ENCODE results near the gene SH3RF3. TPM values are rescaled to one million over a fixed set of nuclear protein-coding genes. Genes with fewer than 3 reads are reported as not detected.

Gene SH3RF3
- total RNA-seq, 2 donors from 2014 or later = 1.4 to 17.0 TPM

DNA sequence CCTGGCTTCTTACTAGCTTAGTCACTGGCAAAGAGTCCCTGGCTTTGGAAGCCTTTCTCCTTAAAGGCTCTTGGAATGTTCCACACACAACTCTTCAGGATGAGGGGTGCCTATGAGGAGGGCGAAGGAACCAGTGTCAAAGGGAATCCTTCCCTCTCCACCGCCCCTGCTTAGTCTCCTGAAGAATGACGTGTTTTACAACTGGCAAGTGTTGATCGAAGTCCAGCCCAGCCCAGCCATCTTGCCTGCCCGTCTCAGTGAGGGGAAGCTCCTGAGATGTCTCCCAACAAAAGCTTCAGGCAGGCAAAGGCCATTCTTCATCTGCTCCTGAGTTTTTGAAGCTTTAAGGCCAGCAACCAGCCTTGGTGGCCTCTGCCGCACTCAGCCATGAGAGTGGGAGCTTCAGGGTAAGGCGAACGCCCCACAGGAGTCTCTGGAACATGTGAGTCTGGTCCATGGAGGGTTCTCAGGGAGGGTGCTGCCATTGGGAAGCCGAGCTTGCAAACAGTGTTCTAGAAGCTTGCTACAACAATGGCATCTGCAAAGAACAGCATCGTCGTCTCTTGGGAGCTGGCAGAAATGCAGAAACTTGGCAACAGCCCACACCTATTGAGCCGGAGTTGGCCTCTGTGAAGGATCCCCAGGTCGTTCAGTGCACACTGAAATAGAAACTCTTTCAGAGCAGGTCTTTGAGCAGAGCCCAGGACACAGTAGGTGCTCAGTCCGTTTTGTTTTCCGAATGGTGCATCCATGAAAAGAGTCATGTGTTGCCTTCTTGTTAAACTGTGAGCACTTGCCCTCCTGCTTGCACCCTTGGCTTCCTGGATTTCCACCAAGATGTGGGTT lies 264.0 kb downstream of the SH3RF3 start:
- TF ChIP-seq POLR2AphosphoS5 (IDR thresholded peaks at IDR 0.05) (no peak), POLR2A (IDR thresholded peaks at IDR 0.05) (no peak)
- TF ChIP-seq, protein P1, sequence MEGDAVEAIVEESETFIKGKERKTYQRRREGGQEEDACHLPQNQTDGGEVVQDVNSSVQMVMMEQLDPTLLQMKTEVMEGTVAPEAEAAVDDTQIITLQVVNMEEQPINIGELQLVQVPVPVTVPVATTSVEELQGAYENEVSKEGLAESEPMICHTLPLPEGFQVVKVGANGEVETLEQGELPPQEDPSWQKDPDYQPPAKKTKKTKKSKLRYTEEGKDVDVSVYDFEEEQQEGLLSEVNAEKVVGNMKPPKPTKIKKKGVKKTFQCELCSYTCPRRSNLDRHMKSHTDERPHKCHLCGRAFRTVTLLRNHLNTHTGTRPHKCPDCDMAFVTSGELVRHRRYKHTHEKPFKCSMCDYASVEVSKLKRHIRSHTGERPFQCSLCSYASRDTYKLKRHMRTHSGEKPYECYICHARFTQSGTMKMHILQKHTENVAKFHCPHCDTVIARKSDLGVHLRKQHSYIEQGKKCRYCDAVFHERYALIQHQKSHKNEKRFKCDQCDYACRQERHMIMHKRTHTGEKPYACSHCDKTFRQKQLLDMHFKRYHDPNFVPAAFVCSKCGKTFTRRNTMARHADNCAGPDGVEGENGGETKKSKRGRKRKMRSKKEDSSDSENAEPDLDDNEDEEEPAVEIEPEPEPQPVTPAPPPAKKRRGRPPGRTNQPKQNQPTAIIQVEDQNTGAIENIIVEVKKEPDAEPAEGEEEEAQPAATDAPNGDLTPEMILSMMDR (IDR thresholded peaks at IDR 0.05) = no peak
- H3K27me3 ChIP-seq (replicated peaks; ENCODE audit: insufficient read depth) = no peaks in the 10 kb centered on the region
- 88% methylated on average over 15 of the region's 15 CpGs for WGBS
- no peak for DNase-seq (ENCODE audit: low spot score)
- H3K36me3 ChIP-seq = no peaks in the 10 kb centered on the region
- no peak overlapping the region for H3K4me3 ChIP-seq
- no peaks in the 10 kb centered on the region for H3K4me1 ChIP-seq (replicated peaks)
- H3K27ac ChIP-seq = no peak overlapping the region
- intact Hi-C loops (cut with DNase I) = no loop called here
- no peaks in the 10 kb centered on the region for H3K9me3 ChIP-seq

GRCh38 chr2:109393662-109393972 lies 264.6 kb downstream of the SH3RF3 start:
- no peaks in the 10 kb centered on the region for H3K36me3 ChIP-seq
- 99% methylated on average over 7 of the region's 7 CpGs for WGBS
- H3K4me1 ChIP-seq (replicated peaks) = no peaks in the 10 kb centered on the region
- no peak overlapping the region for H3K4me3 ChIP-seq
- no peak overlapping the region for H3K27ac ChIP-seq
- H3K27me3 ChIP-seq (replicated peaks; ENCODE audit: insufficient read depth) = no peaks in the 10 kb centered on the region
- TF ChIP-seq, protein P1 (IDR thresholded peaks at IDR 0.05) = no peak
- TF ChIP-seq POLR2A (IDR thresholded peaks at IDR 0.05) (no peak), POLR2AphosphoS5 (IDR thresholded peaks at IDR 0.05) (no peak)
- DNase-seq (ENCODE audit: low spot score) = no peak
- intact Hi-C loops (cut with DNase I) = no loop called here
- H3K9me3 ChIP-seq = no peaks in the 10 kb centered on the region

DNA sequence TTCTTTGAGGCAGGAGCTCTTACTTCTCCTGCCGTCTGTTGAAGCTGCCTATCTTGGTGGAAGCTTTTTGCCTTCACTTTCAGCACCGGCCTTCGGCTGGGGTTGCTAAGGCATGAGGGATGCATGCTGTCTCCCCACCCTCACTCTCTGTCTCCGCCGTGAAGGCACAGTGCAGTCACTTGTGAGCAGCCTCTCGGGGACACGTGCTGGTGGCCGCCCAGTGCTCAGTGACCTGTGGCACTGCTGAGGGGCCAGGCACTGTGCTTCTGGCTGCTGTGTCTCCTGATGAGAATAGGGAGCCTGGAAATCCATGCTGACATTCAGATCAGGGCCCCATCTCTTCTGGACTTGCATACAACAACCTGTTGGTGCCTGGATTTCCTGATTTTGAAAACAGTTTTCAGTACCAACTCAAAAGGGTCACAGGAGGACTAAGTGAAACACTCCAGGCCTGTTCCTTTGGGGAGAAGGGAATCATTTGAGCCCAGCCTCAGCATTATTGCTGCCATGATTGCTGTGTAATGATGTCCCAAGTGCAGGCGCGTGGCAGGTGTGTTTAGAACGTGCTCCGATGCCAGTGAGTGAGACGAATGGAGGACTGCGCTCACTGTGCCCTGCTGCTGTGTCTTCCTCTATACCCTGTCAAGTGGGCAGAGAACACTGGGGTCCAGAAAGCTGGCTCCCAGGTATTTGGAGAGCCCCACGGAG lies 266.6 kb downstream of the SH3RF3 start:
- H3K4me1 ChIP-seq (replicated peaks) = no peaks in the 10 kb centered on the region
- no peak overlapping the region for H3K27ac ChIP-seq
- no peak for DNase-seq (ENCODE audit: low spot score)
- H3K9me3 ChIP-seq = no peaks in the 10 kb centered on the region
- H3K27me3 ChIP-seq (replicated peaks; ENCODE audit: insufficient read depth) = no peaks in the 10 kb centered on the region
- no peak overlapping the region for H3K4me3 ChIP-seq
- TF ChIP-seq POLR2AphosphoS5 (IDR thresholded peaks at IDR 0.05) (no peak), POLR2A (IDR thresholded peaks at IDR 0.05) (no peak)
- TF ChIP-seq, protein P1 (IDR thresholded peaks at IDR 0.05) = no peak
- WGBS = 91% methylated on average over 15 of the region's 15 CpGs
- H3K36me3 ChIP-seq = no peaks in the 10 kb centered on the region
- intact Hi-C loops (cut with DNase I) = no loop called here

DNA sequence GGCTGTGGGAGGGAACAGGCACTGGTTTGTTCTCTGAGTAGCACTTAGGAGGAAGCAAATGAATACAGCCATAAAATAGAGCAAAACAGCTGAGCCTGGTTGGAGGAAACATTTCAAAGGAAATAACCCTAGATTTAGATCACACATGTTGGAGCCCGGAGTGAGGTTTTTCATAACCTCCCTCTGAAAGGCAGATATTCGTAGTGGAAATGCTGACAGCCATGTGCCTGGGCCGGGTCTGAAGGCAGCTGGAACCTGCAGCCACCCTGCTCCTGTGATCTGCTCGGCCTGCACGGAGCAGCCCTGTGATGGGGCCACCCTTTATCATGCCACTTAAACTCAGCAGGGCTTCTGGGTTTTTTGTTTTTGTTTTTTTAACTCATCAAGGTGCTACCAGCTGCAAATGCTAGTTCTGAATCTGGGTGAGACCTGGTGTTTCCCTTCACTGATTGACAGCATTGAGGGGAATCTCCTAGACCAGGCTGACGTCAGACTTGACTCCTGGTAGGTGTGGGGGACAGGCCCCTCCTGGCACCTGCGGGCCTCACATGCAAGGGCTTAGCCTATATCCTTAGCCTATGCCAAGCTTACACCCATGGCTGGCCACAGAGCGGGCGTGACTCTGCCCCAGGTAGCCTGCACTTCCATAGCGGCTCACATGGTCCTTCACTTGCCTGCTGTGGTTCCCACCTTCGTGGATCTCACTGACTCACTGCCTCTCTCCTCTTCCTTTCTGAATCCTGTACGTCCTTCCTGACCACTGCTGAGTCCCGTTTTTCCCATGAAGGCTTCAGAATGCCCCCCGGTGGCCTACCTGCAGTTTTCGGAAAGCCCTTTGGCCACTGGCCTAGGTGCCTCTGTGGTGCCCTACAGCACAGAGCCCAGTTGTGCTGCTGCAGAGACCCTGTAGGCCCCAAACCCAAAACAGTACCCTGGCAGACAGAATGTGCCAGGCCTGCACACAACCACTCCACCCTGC lies 267.5 kb downstream of the SH3RF3 start:
- no peak for TF ChIP-seq POLR2AphosphoS5 (IDR thresholded peaks at IDR 0.05)
- TF ChIP-seq, protein P1 (IDR thresholded peaks at IDR 0.05) = no peak
- TF ChIP-seq POLR2A (IDR thresholded peaks at IDR 0.05) = no peak
- H3K4me1 ChIP-seq (replicated peaks) = no peaks in the 10 kb centered on the region
- 78% methylated on average over 15 of the region's 15 CpGs for WGBS
- H3K36me3 ChIP-seq = no peaks in the 10 kb centered on the region
- no peak overlapping the region for H3K27ac ChIP-seq
- H3K27me3 ChIP-seq (replicated peaks; ENCODE audit: insufficient read depth) = no peaks in the 10 kb centered on the region
- no peak for DNase-seq (ENCODE audit: low spot score)
- H3K9me3 ChIP-seq = no peaks in the 10 kb centered on the region
- no peak overlapping the region for H3K4me3 ChIP-seq
- intact Hi-C loops (cut with DNase I) = no loop called here
